Measurements from ENCODE around the gene PVALEF. TPM values are rescaled to one million over a fixed set of nuclear protein-coding genes. Genes with fewer than 3 reads are reported as not detected.

Gene PVALEF
- total RNA-seq, 4 donors from 2014 or later = not detected

- no peak for TF ChIP-seq POLR2A (IDR thresholded peaks at IDR 0.05)
- no peak for TF ChIP-seq CTCF (IDR thresholded peaks at IDR 0.05 in 4 of 5, conservative IDR thresholded peaks at IDR 0.05 in 1 of 5)
- ATAC-seq (no peak), DNase-seq (no peak)
- Histone ChIP-seq H3K4me3 (no peak overlapping the region), H3K27me3 (peaks cover 0 to 5% (median 0%) of the 10 kb centered on the region in 3 donors), H3K27ac (no peak overlapping the region), H3K4me1 (no peaks in the 10 kb centered on the region), H3K9me3 (no peaks in the 10 kb centered on the region), H3K36me3 (no peaks in the 10 kb centered on the region)
- intact Hi-C loops (cut with DNase I; ENCODE audit: low total_unique reads) (no loop called here), in situ Hi-C loops (cut with MboI; ENCODE audit: low sequenced_read_pairs in 4 of 4) (loop anchor here in 1 of 4 donors (25.0 kb wide), 1 partner anchor 109 kb away; the partner anchor contains the start of genes NDUFAF8 and TEPSIN)
Observed at GRCh38 chr17:81128338-81128737, 37.0 kb upstream of the PVALEF start.

- ATAC-seq = no peak
- no peak overlapping the region for H3K4me3 ChIP-seq
- H3K9me3 ChIP-seq = no peaks in the 10 kb centered on the region
- intact Hi-C loops (cut with DNase I; ENCODE audit: low total_unique reads) (no loop called here), in situ Hi-C loops (cut with MboI; ENCODE audit: low sequenced_read_pairs in 4 of 4) (loop anchor here in 1 of 4 donors (25.0 kb wide), 1 partner anchor 109 kb away; the partner anchor contains the start of genes NDUFAF8 and TEPSIN)
- DNase-seq = no peak
- no peak for TF ChIP-seq POLR2A (IDR thresholded peaks at IDR 0.05)
- H3K4me1 ChIP-seq = no peaks in the 10 kb centered on the region
- peaks cover 0 to 5% (median 0%) of the 10 kb centered on the region in 3 donors for H3K27me3 ChIP-seq
- no peaks in the 10 kb centered on the region for H3K36me3 ChIP-seq
- no peak overlapping the region for H3K27ac ChIP-seq
Observed at GRCh38 chr17:81128774-81129173, 36.5 kb upstream of the PVALEF start.

GRCh38 chr17:81129289-81129688 lies 36.0 kb upstream of the PVALEF start:
- H3K36me3 ChIP-seq = no peaks in the 10 kb centered on the region
- no peak for DNase-seq
- no peak for ATAC-seq
- no peaks in the 10 kb centered on the region for H3K9me3 ChIP-seq
- TF ChIP-seq CTCF (IDR thresholded peaks at IDR 0.05 in 4 of 5, conservative IDR thresholded peaks at IDR 0.05 in 1 of 5) = no peak
- TF ChIP-seq POLR2A (IDR thresholded peaks at IDR 0.05) = no peak
- no peak overlapping the region for H3K4me3 ChIP-seq
- peaks cover 0 to 5% (median 0%) of the 10 kb centered on the region in 3 donors for H3K27me3 ChIP-seq
- in situ Hi-C loops (cut with MboI; ENCODE audit: low sequenced_read_pairs in 4 of 4) = loop anchor here in 1 of 4 donors (25.0 kb wide), 1 partner anchor 108 kb away; the partner anchor contains the start of genes NDUFAF8 and TEPSIN
- no peaks in the 10 kb centered on the region for H3K4me1 ChIP-seq
- no peak overlapping the region for H3K27ac ChIP-seq
- intact Hi-C loops (cut with DNase I; ENCODE audit: low total_unique reads) = no loop called here

- TF ChIP-seq POLR2A (IDR thresholded peaks at IDR 0.05) = no peak
- TF ChIP-seq CTCF (IDR thresholded peaks at IDR 0.05 in 4 of 5, conservative IDR thresholded peaks at IDR 0.05 in 1 of 5) = no peak
- Histone ChIP-seq H3K27ac (no peak overlapping the region), H3K9me3 (no peaks in the 10 kb centered on the region), H3K4me1 (no peaks in the 10 kb centered on the region), H3K27me3 (peaks cover 0 to 5% (median 0%) of the 10 kb centered on the region in 3 donors), H3K36me3 (no peaks in the 10 kb centered on the region), H3K4me3 (no peak overlapping the region)
- in situ Hi-C loops (cut with MboI; ENCODE audit: low sequenced_read_pairs in 4 of 4) = loop anchor here in 1 of 4 donors (25.0 kb wide), 1 partner anchor 107 kb away; the partner anchor contains the start of genes NDUFAF8 and TEPSIN
- DNase-seq (no peak), ATAC-seq (no peak)
- intact Hi-C loops (cut with DNase I; ENCODE audit: low total_unique reads) = no loop called here
Observed at GRCh38 chr17:81129711-81130367, 35.5 kb upstream of the PVALEF start.
